Breast epithelium (tissue), 4 donors: ENCODE measurements around the gene AHNAK2. TPM values are rescaled to one million over a fixed set of nuclear protein-coding genes. Genes with fewer than 3 reads are reported as not detected.

Experiments
- DNase-seq, 2 donors: peaks; one replicate each; pipeline ENCODE4 v3.0.0-alpha.2; 2019; ENCODE audit warnings: low spot score in 2 of 2
- H3K27ac ChIP-seq, 2 donors: fragments of 200-600 bp; sonication (generic) in 1 of 2; one replicate each; pipeline ENCODE4 v1.5.1; 2016 to 2019; ENCODE audit warnings: mild to moderate bottlenecking in 1 of 2
- H3K27me3 ChIP-seq, 2 donors: fragments of 200-600 bp; sonication (generic) in 1 of 2; one replicate each; pipeline versions ENCODE4 v1.5.1 to v1.6.0; 2017 to 2019; ENCODE audit warnings: control low read depth in 1 of 2, mild to moderate bottlenecking in 1 of 2
- H3K36me3 ChIP-seq: fragments of 200-600 bp; one replicate; pipeline ENCODE4 v1.5.1; 2019
- H3K4me1 ChIP-seq, 2 donors: fragments of 200-600 bp; sonication (generic); one replicate each; pipeline ENCODE4 v1.5.1; 2016 to 2019; ENCODE audit warnings: control low read depth in 1 of 2
- H3K4me3 ChIP-seq, 3 donors: fragments of 200-600 bp; sonication (generic); 1 replicate in 2 of 3; 2 replicates in 1 of 3; pipeline ENCODE4 v1.5.1; 2016 to 2019; ENCODE audit warnings: mild to moderate bottlenecking in 3 of 3, moderate library complexity in 2 of 3
- H3K9me3 ChIP-seq, 2 donors: fragments of 200-600 bp; sonication (generic) in 1 of 2; one replicate each; pipeline ENCODE4 v1.5.1; 2016 to 2019; ENCODE audit warnings: control low read depth in 1 of 2
- CTCF ChIP-seq, 3 donors: fragments of 450-650 bp; IDR thresholded peaks; one replicate each; pipeline ENCODE4 v1.5.1; 2016 to 2017; ENCODE audit warnings: antibody characterized with exemption in 3 of 3, mild to moderate bottlenecking in 3 of 3, moderate library complexity in 3 of 3
- POLR2A ChIP-seq: fragments of 450-650 bp; IDR thresholded peaks from one replicate; pipeline ENCODE4 v1.6.1; 2016; ENCODE audit warnings: antibody characterized with exemption, mild to moderate bottlenecking, moderate library complexity
- POLR2AphosphoS5 ChIP-seq, 3 donors: sonication (generic); formaldehyde crosslinking; IDR thresholded peaks; one replicate each; pipeline ENCODE4 v1.6.1; 2017; ENCODE audit warnings: antibody characterized with exemption in 3 of 3
- intact Hi-C: fragments of 100-400 bp; cut with DNase I; formaldehyde crosslinking; loops from one replicate; pipeline ENCODE4 v1.15.1; 2023; ENCODE audit warnings: low total_unique reads
- total RNA-seq, 3 donors: library from RNA; depleted of rRNA; stranded (reverse); fragments of >200 nt; gene quantifications; one replicate each; pipeline ENCODE4 v1.1.0, GENCODE V29; 2016

AHNAK2 gene
- total RNA-seq, 3 donors from 2014 or later = 15.1 to 46.7 (median 19.3) TPM

GRCh38 chr14:104897330-104898194 lies 80.6 kb downstream of the AHNAK2 start:
- DNase-seq = no peak
- intact Hi-C loops = no loop called here
- Histone ChIP-seq H3K36me3 (no peaks in the 10 kb centered on the region), H3K4me1 (no peaks in the 10 kb centered on the region), H3K4me3 (no peak overlapping the region), H3K27ac (no peak overlapping the region), H3K9me3 (no peaks in the 10 kb centered on the region), H3K27me3 (no peaks in the 10 kb centered on the region)
- TF ChIP-seq POLR2A (no peak), CTCF (IDR thresholded peaks at IDR 0.05) (no peak), POLR2AphosphoS5 (IDR thresholded peaks at IDR 0.05) (no peak)

- no peaks in the 10 kb centered on the region for H3K36me3 ChIP-seq
- H3K4me3 ChIP-seq = peak overlapping the region in 2 of 3 donors; percentile 9 to 20
- TF ChIP-seq CTCF (IDR thresholded peaks at IDR 0.05) (no peak), POLR2A (no peak), POLR2AphosphoS5 (IDR thresholded peaks at IDR 0.05) (no peak)
- peak overlapping the region; percentile 41 to 64 for H3K27ac ChIP-seq
- no peak for DNase-seq
- H3K9me3 ChIP-seq = no peaks in the 10 kb centered on the region
- intact Hi-C loops = no loop called here
- H3K4me1 ChIP-seq = no peaks in the 10 kb centered on the region
- H3K27me3 ChIP-seq = no peaks in the 10 kb centered on the region
Measured at GRCh38 chr14:104895786-104896661, 82.2 kb downstream of the AHNAK2 start.

- Histone ChIP-seq H3K4me1 (no peaks in the 10 kb centered on the region), H3K27me3 (no peaks in the 10 kb centered on the region), H3K9me3 (no peaks in the 10 kb centered on the region), H3K27ac (no peak overlapping the region), H3K4me3 (peak overlapping the region in 1 of 3 donors; percentile 20), H3K36me3 (no peaks in the 10 kb centered on the region)
- TF ChIP-seq CTCF (IDR thresholded peaks at IDR 0.05) (no peak), POLR2AphosphoS5 (IDR thresholded peaks at IDR 0.05) (no peak), POLR2A (no peak)
- DNase-seq = no peak
- intact Hi-C loops = no loop called here
Measured at GRCh38 chr14:104895207-104895785, 82.9 kb downstream of the AHNAK2 start.

GRCh38 chr14:104894331-104895206 lies 83.6 kb downstream of the AHNAK2 start:
- no peak for DNase-seq

More at GRCh38 chr14:104894331-104895206, 83.6 kb downstream of the AHNAK2 start:
- no peaks in the 10 kb centered on the region for H3K9me3 ChIP-seq
- intact Hi-C loops = no loop called here
- H3K27ac ChIP-seq = no peak overlapping the region
- no peaks in the 10 kb centered on the region for H3K36me3 ChIP-seq
- H3K4me3 ChIP-seq = no peak overlapping the region
- no peaks in the 10 kb centered on the region for H3K4me1 ChIP-seq
- TF ChIP-seq POLR2A (no peak), CTCF (IDR thresholded peaks at IDR 0.05) (no peak), POLR2AphosphoS5 (IDR thresholded peaks at IDR 0.05) (no peak)
- H3K27me3 ChIP-seq = no peaks in the 10 kb centered on the region
